ENCODE results near the gene PLCB2. TPM values are rescaled to one million over a fixed set of nuclear protein-coding genes. Genes with fewer than 3 reads are reported as not detected.

Gene PLCB2
- total RNA-seq, 1 experiment from 2014 or later: 7.4 TPM

DNA sequence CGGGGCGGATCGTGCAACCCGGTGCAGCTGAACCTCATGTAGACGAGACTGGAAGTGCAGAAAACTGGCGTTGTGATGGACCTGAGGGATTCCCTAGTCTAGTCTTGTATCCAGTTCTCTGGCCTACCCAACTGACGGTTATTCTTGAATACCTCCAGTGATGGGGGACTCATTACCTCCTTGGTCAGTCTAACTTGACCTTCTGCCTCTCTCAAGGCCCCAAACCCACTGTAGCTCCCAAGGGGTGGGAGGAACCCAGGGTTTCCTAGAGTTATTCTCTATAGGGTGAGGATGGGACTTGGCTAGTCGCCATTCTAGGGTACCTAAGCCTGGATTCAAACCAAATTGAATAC, 57.5 kb downstream of the PLCB2 start:
- Histone ChIP-seq H3K27me3 (ENCODE audit: insufficient read depth, low read length) (peaks cover 16% of the 10 kb centered on the region; the same call in 1 of the 2 replicates), H3K4me2 (ENCODE audit: insufficient read depth, insufficient read length, low read length) (no peak overlapping the region), H2AFZ (ENCODE audit: low read length) (no peak overlapping the region)

More for the DNA sequence above, 57.5 kb downstream of the PLCB2 start:
- no peaks in the 10 kb centered on the region for H3K4me1 ChIP-seq (ENCODE audit: insufficient read depth, low read length)
- H3K4ac ChIP-seq (ENCODE audit: low read depth, low read length): no peak overlapping the region
- H3K27ac Mint-ChIP-seq: no peak overlapping the region
- H3T11ph ChIP-seq (ENCODE audit: low read length): no peak overlapping the region
- H3K4me3 Mint-ChIP-seq: no peak overlapping the region
- no peak for DNase-seq
- no peak overlapping the region for H2AK5ac ChIP-seq (ENCODE audit: insufficient read length, low read length)
- no peaks in the 10 kb centered on the region; a peak in 1 of 5 replicates for H3K9me3 Mint-ChIP-seq
- no peaks in the 10 kb centered on the region for H3K9me3 ChIP-seq (ENCODE audit: control insufficient read depth, low read depth, low read length)
- no peak overlapping the region for H2BK12ac ChIP-seq (ENCODE audit: insufficient read length, low read depth, low read length)
- peaks cover 9% of the 10 kb centered on the region for H3K23me2 ChIP-seq (ENCODE audit: insufficient read length, low read depth, low read length, poor library complexity, severe bottlenecking)
- H3K79me2 ChIP-seq (ENCODE audit: insufficient read depth, low read length): no peaks in the 10 kb centered on the region
- no peak overlapping the region for H4K8ac ChIP-seq (replicated peaks; ENCODE audit: insufficient read length, low read depth, low read length)
- no peak for TF ChIP-seq CTCF (conservative IDR thresholded peaks at IDR 0.05)
- no peak overlapping the region for H3K9ac ChIP-seq (ENCODE audit: extremely low read depth, insufficient read length, low read length)
- H3K14ac ChIP-seq (ENCODE audit: insufficient read depth, low read length): no peak overlapping the region
- no peak overlapping the region for H3K18ac ChIP-seq (ENCODE audit: insufficient read length, low read depth, low read length)
- H3K27me3 Mint-ChIP-seq (ENCODE audit: low read depth): peaks cover 48% of the 10 kb centered on the region
- no peak overlapping the region for H2BK120ac ChIP-seq (ENCODE audit: low read depth, low read length, poor library complexity, severe bottlenecking)
- no peak overlapping the region for H4K5ac ChIP-seq (ENCODE audit: insufficient read length, low read depth, low read length)
- peaks cover 0 to 3% (median 0%) of the 10 kb centered on the region in 3 experiments; a peak in 1 of 7 replicates for H3K36me3 Mint-ChIP-seq (ENCODE audit: insufficient read depth in 1 of 3, low read depth in 3 of 3)
- no peak overlapping the region for H4K91ac ChIP-seq (ENCODE audit: insufficient read length, low read depth, low read length)
- H2BK20ac ChIP-seq (ENCODE audit: low read depth, low read length, poor library complexity, severe bottlenecking): no peak overlapping the region
- peaks cover 19 to 27% of the 10 kb centered on the region in 2 experiments for H3K4me1 Mint-ChIP-seq
- no peaks in the 10 kb centered on the region for H4K20me1 ChIP-seq (ENCODE audit: control insufficient read depth, insufficient read depth, insufficient read length)
- no peak overlapping the region for H3K56ac ChIP-seq (ENCODE audit: insufficient read length, low read depth, low read length)
- no CpG with 5 or more reads among the region's 8 CpGs for WGBS (ENCODE audit: extremely low coverage, insufficient read length, low lambda C conversion rate)
- no peak overlapping the region for H2BK5ac ChIP-seq (ENCODE audit: insufficient read length, low read length)
- H2BK15ac ChIP-seq (ENCODE audit: low read depth, low read length): no peak overlapping the region
- H3K23ac ChIP-seq (ENCODE audit: insufficient read length, low read depth, low read length): no peak overlapping the region
- no peaks in the 10 kb centered on the region for H3K79me1 ChIP-seq (ENCODE audit: insufficient read depth, low read depth, low read length, poor library complexity, severe bottlenecking)
- no peak overlapping the region for H3K27ac ChIP-seq (ENCODE audit: insufficient read length, low read depth, low read length)

Measured in H9 (cell line).